HCEC 1CT (cell line): ENCODE results near the gene AKT1S1.

Experiments used
- DNase-seq: peaks from one replicate; pipeline ENCODE4 v3.0.0-alpha.2; 2017

AKT1S1 gene

DNA sequence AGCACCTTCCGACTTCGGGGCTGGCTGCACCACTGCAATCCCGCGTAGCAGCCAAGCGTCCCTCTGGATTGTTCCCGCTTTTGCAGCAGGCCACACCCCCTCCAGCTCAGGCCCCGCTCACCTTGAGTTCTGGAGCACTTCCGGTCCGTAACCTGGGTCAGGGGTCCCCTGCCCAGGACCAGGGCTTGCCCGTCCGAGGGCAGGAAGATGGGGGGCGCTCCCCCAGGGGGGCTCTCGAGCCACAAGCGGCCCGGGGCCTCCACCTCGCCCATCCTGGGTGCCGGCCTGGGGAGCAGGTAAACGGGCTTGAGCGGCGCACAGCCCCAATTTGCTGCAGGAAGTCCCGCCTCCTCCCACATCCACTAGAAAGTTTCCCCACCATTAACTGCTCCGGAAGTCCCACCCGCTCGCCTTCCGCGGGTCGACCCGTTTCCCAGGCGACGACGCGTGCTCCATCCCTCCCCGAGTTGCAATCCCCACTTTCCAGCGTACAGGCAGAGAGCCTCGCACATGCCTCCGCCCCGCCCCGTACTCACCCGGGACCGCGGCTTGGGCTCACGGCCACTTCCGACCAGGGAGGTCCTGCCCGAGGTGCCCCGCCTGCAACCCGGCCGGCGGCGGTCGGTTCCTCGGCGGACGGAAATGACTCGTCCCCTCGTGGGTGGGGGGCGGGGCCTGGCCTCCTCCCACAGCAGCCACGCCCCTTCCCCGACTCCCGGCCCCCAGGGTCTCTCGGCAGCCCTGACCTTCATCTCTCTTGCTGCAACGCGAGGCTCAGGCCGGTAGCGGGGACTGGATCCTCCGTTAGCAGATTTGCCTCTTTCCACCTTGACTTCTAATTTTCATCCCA lies 10.0 kb downstream of the AKT1S1 start, which contains the start of gene PNKP:
TSS of gene PNKP (minus strand) at position 644 of the 850 bp plus-strand sequence. CDS start at position 272, 372 bp downstream.
- DNase-seq: peak; percentile 91

DNA sequence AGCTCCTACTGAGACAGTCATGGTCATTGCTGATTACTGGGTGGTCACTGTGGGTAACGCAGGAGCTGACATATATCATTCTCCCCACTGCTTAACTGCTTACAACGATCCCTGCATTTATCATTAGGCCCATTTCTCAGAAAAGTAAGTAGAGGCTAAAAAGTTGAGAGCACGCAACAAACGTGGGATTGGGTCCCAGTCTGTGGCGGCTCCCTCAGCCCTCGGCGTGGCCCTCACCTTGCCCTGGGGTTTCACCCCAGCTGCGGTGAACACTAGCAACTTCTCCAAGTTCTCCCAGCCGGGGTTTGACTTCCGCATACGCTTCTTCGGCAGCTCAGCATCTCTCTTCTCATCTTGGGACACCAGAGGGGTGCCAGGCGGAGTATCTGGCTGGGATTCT lies 12.3 kb downstream of the AKT1S1 start:
- DNase-seq: no peak

DNA sequence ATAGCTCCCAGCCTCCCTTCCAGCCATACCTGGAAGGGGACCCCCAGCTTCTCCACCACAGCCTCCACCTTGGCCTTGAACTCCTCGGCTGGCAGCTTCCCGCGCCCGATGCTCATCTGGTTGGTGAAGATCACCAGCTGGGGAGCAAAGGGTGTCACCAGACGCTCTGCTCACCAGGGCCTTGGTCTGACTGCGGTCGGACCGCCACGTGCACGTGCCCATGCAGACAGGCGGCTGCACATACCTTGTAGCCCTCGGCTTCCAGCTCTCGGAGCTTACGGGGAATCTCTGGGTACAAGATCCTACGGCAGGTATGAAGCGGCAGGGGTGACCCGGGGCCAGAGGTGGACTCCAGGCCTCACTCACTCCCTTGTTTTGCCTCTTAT lies 13.2 kb downstream of the AKT1S1 start:
- no peak for DNase-seq

DNA sequence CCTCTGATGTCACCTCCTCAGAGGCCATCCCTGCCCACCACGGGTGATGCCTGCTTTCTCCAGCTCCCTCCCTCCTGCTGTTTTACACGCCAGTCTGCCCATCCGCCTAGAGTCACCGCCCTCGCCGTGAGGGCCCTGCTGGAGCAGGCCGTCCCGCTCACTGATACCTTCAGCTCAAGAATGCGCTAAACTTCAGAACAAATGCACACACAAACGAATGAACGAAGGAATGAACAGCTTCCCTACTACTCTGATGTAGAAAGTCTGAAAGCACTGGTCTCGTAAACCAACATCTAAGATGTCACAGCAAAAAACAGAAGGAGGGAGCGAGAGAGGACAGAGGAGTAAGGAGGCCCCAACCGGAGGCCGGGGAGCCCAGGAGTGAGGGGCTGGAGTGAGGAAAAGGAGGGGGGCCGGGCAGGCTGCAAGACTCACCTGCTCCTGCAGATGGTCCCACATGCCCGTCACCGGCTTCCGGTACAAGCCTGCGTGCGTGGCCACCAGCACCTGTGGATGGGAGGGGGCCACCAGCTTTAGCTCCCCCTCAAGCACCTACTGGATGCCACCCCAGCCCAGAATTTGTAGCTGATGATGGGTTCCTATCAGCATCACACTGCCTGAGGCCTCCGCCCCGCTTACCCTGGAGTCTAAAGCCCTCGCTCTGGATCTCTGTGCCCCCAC lies 13.8 kb downstream of the AKT1S1 start:
- DNase-seq: no peak

DNA sequence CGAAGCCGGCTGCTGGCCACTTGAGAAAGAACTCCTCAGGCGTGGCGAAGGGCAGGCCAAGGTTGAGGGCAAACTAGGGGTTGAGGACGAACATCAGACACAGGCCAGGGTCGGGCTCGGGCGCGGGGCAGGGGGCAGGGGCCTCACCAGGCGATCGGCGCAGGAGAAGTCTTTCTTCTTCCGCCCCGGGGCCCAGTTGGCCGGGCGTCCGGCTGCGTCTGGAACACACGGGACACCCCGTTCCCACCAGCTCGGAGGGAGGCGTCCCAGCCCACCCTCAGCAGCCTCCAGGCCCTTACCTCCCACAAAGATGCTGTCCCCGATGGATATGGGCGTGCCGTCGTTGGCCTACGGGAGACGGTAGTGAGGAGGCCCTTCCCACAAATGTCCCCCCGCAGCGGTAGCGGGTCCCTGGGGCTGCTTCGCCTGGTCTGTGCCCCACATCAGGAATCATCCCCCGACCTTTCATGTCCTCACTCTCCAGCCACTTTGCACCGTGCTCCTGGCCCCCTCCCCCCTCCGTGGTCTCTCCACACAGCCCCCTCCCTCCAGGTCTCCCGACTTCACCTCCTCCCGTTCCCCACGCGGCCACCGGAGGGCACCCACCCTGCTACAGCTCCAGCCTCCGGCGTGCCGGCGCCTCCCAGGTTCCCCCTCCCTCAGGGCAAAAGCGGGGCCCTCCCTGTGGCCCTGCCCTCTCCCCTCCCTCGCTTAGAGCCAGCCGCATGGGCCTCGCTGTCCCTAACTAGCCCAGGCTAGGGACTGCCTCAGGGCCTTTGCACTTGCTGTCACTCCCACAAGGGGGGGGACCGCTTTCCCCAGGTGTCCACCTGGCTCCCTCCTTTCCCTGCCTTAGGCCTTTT lies 14.5 kb downstream of the AKT1S1 start:
- no peak for DNase-seq

DNA sequence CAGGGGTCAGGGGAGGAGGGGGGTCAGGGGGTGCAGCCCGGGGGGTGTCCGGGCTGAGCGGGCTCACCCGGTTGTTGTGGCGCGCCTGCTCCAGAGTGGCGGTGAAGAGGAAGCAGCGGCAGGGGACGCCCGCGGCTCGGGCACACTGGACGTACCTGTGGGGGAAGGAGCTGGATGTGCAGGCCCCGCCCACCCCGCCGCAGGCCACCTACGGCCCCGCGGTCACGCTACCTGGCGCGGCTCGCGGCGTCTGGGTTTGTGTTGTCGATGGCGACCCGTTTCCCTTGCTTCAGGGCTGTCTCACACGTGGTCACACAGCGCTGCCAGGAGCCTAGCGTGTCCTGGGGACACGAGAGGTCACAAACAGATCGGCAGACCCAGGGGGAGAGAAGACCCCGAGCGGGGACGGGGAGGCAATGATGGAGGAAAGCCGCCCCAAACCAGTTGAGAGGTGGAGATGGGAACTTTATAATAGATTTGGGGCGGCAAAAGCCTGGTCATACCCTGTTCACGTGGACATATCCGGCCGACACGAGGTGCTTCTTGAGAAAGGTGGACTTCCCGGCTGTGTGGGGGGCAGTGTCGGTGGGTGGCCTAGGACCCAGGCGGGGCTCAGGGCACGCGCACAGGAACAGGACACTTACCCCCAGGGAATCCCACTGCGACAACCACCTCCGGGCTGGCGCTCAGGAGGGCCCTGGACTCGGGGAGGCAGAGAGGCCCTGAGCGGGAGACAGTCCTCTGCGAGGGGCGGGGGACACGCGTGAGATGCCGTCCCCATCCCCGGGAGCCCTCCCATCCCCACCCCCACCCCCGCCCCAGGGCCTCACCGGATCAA lies 15.4 kb downstream of the AKT1S1 start:
- no peak for DNase-seq

DNA sequence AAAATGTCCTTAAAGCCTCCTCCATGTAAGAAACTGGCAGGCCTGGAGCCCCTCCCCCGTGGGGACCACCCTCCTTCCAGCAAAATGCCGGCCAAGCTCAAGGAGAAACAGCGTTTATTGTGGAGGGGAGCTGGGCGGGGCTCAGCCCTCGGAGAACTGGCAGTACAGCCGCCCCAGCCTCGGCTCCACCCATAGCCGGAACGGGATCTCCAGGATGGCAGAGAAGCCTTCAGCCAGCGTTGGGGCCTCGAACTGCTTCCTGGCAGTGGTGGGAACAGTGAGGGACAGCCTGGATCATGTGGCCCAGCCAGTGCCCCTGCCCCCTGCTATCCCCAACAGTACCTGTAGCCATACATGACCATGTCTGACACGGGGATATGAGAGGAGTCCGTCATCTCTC lies 16.0 kb downstream of the AKT1S1 start:
- DNase-seq: no peak

DNA sequence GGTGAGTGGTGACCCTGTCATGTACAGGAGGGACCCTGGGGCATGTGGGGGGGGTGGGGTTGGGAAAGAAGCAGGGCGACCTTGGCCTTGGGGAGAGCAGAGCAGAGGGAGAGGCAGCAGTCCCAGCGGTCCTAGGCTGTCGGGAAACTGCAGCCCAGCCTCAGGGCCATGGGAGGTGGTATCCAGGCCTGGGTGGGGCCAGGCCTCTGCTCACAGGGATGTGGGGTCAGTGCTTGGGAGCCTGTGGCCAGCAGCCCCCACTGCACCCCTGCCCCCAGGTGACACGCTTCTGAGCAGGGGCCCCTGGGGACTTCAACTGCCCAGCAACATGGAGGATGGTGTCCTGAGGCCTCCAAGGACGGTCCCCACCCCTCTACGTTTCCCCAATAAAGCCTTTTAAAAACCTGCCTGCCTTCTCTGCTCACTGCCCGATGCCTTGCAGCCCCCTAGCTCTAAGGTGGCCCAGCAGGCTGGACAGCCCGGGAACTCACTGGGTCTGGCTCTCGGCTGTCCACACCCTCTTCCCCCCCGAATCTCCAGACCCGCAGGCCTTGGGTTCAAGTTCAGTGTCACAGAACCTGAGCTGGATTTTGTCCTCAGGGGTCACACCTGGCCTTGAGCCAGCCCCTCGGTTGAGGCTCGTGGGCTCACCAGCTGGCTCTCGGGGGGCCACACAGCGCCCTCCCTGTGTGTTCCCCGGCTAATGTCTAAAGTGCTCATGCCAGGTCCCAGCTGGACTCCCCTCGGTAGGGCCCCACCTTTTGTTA lies 16.6 kb downstream of the AKT1S1 start:
- DNase-seq: no peak

DNA sequence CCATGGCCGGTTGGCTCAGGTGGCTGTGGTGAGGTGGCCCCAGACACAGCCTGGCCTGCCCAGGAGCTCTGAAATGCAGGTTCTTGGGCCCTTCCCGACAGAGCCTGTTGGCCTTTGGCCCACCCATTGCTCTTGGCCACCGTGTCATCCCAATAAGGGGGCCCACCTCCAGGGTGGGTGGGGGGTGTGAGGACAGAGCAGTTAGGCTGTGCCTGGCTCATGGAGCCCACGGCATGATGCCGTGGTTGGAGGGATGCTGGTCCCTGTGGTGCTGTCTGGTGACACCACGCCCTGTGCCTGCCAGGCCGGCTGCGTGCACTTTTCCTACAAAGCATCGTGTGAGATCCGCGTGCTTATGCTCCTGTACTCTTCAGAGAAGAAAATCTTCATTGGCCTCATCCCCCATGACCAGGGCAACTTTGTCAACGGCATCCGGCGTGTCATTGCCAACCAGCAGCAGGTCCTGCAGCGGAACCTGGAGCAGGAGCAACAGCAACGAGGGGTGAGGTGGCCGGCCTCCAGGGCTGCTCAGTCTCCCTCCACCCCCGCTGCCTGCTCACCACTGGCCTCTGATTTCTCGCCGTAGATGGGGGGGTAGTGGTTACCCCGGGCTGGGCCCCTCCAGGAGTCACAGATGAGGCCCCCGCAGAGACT lies 17.3 kb downstream of the AKT1S1 start:
- no peak for DNase-seq

DNA sequence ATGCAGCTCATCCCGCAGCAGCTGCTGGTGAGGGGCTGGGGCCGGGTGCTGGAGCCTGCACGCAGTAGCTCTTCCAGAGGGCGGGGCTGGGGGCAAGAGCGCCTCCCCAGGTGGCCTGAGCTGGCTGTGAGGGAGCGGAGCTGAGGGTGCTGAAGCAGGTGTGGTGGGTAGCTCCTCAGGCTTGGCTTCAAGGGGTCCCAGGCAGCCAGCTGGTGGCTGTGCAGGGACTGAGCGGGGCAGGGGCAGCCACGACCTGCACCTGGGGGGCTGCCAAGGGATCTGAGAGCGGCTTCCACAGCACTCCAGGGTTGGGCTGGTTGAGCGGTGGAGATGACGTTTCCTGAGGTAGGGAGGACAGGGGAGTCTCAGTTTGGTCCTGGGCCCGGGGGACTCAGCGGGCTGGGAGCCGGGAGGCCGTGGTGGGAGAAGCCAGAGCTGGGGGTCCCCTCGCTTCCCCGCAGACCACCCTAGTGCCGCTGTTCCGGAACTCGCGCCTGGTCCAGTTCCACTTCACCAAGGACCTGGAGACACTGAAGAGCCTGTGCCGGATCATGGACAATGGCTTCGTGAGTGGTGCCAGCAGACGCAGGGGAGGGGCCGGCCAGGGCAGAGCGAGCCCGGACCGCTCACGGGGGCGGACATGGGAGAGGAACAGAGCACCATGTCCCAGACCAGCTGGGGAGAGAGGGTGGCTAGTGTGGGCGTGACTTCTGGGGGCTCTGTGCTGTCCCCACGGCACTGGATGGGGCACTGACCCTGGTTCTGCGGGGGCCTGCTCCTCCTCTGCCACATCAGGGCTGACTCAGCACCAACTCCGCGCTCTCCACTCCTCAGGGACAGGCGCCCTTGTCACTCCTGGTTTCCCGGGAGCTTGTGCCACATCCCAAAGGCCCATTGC lies 18.8 kb downstream of the AKT1S1 start:
- DNase-seq: no peak

DNA sequence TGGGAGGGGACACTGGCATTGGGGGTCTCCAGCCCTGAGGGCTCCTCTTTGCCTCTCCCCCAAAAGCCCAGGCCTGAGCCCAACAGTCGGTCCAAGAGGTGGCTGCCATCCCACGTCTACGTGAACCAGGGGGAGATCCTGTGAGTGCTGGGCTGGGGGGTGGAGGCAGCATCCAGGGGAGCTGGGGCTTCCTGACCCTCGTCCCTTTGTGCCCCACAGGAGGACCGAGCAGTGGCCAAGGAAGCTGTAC lies 19.4 kb downstream of the AKT1S1 start:
- no peak for DNase-seq

DNA sequence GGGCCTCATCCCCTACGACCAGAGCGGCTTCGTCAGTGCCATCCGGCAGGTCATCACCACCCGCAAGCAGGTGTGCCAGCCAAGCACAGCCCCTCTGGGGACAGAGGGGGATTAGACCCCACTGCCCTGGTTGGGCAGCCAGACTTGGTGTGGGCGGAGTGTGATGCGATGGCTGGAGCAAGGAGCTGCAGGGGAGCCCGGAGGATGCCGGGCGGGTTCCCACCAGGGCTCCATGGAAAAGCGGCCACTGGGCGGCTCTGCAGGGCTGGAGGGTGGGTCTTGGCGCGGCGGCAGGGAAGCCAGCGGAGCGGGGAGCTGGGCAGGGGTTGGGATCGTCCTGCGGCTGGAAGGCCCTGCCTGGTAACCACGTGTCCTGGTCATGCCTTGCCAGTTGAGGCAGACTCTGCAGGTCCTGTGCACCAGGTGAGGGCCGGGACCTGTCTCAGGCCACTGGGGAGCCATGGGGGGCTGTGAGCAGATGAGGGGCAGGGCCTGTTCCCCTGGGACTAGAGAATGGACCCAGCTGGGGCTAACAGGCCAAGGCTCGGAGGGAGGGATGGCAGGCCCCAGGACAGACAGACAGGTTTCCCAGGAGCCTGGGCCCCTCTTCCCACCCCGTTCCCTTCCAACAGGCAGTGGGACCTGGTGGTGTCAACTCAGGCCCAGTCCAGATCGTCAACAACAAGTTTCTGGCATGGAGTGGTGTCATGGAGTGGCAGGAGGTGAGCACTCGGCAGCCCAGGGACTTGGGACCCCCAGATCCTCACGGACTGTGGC lies 19.9 kb downstream of the AKT1S1 start:
- DNase-seq: no peak

DNA sequence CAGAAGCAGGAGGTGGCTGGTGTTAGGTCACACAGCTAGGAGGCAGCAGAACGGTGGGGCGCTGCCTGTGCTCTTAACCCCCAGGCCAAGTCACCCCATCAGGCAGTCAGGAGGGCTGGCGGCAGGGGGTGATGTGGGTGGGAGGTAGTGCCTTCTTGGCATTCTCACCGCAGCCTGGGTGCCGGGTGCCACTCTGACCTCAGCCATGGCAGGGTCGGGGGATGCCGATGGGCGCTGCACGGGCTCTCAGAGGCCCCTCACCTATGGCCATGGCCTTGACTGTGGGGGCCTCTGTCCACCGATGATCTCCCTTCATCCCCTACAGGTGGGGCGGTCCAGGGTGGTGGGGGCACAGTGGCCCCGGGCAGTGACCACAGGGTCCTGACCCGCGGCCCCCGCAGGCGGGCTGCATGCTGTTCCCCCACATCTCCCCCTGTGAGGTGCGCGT lies 20.6 kb downstream of the AKT1S1 start:
- no peak for DNase-seq

DNA sequence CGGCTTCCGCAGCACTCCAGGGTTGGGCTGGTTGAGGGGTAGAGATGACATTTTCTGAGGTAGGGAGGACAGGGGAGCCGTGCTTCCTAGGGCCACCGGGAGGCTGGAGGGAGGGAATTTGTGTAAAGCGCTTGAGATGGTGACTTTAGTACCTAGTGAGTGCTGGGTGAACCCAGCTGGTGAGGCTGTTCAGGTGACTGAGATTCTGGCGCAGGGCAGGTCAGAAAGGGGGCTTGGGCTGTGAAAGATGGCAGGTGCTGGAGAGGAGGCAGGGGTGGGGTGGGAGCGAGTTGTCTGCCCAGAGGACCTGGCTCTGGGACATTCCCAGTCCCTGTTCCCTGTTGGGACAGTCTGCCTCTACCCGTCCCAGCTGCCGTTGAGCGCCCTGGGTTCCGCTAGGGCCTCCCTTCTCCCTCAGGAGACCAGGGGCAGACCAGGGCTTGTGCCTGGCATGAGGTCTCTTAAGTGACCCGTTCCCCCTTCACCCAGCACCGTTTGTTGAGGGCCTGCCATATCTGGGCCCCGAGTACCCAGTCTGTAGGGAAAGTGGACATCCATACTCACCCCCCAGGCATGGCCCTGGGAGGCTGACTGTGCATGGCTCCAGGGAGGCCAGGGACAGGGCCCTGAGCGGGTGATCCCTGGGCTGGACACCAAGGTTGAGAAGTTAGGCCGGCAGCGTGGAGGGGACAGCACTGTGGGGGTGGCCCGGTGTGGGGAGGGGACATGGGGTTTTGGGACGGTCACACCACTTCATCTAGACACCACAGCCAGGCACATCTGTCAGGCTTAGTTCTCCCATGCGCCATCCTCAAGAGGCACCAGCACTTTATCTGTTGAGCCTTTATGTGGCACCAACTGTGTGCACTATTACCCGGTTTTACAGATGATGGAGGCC lies 21.2 kb downstream of the AKT1S1 start:
- no peak for DNase-seq

DNA sequence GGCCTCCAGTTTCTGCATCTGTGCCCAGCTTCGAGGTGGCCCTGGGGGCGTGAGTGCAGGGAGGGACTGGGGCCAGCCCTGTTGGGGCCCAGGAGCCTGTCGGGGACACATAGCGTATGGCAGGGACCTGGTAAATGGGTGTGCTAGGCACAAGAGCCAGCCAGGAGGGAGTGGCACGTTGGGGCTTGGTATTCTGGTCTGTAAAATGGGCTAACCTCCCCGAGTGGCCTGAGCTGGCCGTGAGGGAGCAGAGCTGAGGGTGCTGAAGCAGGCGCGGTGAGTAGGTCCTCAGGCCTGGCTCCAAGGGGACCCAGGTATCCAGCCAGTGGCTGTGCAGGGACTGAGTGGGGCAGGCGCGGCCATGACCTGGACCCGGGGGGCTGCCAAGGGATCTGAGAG lies 21.9 kb downstream of the AKT1S1 start:
- no peak for DNase-seq

DNA sequence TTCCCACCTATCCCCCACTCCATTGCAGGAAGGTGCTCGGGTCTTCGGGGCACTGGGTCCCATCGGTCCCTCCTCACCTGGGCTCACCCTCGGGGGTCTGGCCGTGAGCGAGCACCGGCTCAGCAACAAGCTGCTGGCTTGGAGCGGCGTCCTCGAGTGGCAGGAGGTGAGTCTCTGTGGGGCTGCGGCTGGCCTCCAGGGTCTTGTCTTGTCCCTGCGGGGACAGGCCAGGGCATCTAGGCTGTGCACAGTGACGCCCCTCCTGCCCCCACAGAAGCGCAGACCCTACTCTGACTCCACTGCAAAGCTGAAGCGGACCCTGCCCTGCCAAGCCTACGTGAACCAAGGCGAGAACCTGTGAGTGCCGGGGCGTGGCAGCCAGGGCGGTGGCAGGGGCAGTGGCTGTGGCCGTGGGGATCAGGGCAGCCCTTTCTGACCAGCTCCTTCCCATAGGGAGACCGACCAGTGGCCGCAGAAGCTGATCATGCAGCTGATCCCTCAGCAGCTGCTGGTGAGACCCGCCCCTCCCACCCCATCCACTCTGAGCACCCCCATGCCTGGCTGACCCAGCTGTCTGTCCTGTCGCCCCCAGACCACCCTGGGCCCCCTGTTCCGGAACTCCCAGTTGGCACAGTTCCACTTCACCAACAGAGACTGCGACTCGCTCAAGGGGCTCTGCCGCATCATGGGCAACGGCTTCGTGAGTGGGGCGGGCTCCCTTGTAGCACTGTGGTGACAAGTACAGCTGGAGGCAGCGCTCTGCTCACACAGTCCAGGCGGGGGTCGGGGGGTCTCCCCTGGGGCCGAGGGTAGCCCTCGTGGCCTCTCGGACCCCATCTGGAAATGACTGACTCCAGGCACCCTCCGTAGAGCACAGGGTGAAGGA lies 22.5 kb downstream of the AKT1S1 start:
- no peak for DNase-seq

DNA sequence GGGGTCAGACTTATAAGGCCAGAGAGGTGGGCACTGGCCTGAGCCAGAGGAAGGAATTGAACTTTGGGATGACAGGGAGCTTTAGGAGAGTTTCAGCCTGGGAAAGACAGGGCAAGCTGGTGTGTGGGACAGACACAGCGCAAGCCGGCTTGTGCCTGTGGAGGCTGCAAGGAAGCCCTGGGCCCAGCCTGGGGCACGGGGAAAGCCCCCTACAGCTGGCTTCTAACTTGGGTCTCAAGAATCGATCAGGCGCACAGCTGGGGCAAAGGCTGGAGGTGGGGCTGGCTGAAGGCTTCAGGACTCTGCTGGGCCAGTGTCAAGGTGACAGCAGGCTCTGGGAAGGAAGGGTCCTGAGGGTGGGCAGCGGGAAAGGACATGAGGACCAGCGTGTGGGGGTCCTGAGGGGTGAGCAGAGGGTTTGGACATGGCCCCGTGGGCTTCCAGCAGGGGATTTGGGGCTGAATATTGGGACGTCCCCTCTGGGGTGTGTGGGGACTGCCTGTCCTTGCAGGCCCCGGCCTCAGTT lies 23.2 kb downstream of the AKT1S1 start:
- DNase-seq: no peak
